Activated T-cell treated with anti-CD3 and anti-CD28 coated beads, Interleukin-2, amount 50 U/mL, for 72 hours (primary cell): Measurements from ENCODE around the gene MICALL1. TPM values are rescaled to one million over a fixed set of nuclear protein-coding genes. Genes with fewer than 3 reads are reported as not detected.

ENCODE experiments used
- ATAC-seq, 2 donors: fragments of 150-1000 bp; cut with Tn5 transposase; replicated peaks in 1 of 2; 2 replicates each; pipeline ENCODE4 v1.10.0; 2021; ENCODE audit warnings: moderate library complexity in 2 of 2, mild to moderate bottlenecking in 1 of 2
- DNase-seq, 2 donors: peaks; one replicate each; pipeline ENCODE4 v3.0.0; 2021 to 2022; ENCODE audit warnings: mixed read lengths in 1 of 2
- H3K27ac Mint-ChIP-seq: one replicate; pipeline ENCODE4 v1.8.0; 2022; ENCODE audit warnings: mild to moderate bottlenecking, moderate library complexity, mixed read lengths
- H3K27me3 Mint-ChIP-seq: one replicate; pipeline ENCODE4 v1.8.0; 2022; ENCODE audit warnings: low read depth, mixed read lengths
- H3K36me3 Mint-ChIP-seq, 2 donors: one replicate each; pipeline ENCODE4 v1.8.0; 2022; ENCODE audit warnings: mixed read lengths in 2 of 2, mild to moderate bottlenecking in 1 of 2; ENCODE audit not compliant: insufficient read depth in 2 of 2
- H3K4me1 Mint-ChIP-seq: one replicate; pipeline ENCODE4 v1.8.0; 2022; ENCODE audit warnings: low read depth, mixed read lengths
- H3K4me3 Mint-ChIP-seq, 2 donors: one replicate each; pipeline ENCODE4 v1.8.0; 2022; ENCODE audit warnings: mild to moderate bottlenecking in 2 of 2, mixed read lengths in 2 of 2, moderate library complexity in 2 of 2
- H3K9me3 Mint-ChIP-seq, 2 donors: one replicate each; pipeline ENCODE4 v1.8.0; 2022; ENCODE audit warnings: mixed read lengths in 2 of 2
- total RNA-seq, 2 donors: library from RNA; stranded (reverse); gene quantifications; one replicate each; pipeline ENCODE4 v1.2.3, GENCODE V29; 2022

Gene MICALL1, protein sequence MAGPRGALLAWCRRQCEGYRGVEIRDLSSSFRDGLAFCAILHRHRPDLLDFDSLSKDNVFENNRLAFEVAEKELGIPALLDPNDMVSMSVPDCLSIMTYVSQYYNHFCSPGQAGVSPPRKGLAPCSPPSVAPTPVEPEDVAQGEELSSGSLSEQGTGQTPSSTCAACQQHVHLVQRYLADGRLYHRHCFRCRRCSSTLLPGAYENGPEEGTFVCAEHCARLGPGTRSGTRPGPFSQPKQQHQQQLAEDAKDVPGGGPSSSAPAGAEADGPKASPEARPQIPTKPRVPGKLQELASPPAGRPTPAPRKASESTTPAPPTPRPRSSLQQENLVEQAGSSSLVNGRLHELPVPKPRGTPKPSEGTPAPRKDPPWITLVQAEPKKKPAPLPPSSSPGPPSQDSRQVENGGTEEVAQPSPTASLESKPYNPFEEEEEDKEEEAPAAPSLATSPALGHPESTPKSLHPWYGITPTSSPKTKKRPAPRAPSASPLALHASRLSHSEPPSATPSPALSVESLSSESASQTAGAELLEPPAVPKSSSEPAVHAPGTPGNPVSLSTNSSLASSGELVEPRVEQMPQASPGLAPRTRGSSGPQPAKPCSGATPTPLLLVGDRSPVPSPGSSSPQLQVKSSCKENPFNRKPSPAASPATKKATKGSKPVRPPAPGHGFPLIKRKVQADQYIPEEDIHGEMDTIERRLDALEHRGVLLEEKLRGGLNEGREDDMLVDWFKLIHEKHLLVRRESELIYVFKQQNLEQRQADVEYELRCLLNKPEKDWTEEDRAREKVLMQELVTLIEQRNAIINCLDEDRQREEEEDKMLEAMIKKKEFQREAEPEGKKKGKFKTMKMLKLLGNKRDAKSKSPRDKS
- total RNA-seq, result 10 to 100 TPM; 21.3 to 21.6 TPM

DNA sequence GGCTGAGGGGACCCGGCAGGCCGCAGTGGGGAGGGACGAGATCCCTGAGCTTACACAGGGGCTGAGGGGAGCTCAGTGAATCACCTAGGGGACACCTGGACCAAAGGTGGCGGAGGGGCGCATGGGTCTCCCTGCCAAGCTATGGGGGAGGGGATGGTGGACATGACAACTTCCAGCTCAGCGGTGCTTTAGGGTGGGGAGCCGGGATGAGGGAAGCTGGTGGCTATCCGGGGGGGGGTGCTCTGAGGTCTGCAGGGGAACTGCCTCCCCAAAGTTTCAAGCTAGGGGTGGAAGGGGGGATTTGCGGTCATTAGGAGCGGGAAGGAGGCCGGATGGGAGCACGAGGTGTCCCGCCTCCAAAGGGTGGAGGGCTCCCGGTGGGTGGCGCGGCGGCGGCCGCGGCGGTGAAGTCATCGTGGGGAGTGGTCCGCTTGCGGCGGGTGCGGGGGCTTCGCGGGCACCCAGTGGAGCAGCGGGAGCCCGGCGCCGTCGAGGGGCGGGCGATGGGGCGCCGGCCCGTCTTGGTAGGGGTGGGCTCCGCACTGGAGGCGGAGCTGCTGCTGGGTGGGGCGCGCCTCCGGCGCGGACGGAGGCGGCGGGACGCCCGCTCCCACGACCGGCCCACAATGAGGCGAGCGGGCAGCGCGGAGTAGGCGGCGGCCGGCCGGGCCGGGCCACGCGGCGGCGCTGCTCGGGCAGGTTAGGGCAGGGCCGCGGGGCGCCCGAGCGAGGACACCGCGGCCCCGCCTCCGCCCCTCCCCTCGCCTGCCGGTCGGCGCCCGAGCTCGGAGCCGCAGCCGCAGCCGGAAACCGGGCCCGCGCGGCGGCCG, at the start of gene MICALL1:
MICALL1 (plus strand) TSS at position 764 of the 830 bp plus-strand sequence. CDS start 126 bp downstream, outside the sequence.
- Mint-ChIP-seq H3K27me3 (no peaks in the 10 kb centered on the region), H3K36me3 (no peaks in the 10 kb centered on the region), H3K27ac (peak within 1 kb of the TSS; percentile 61), H3K4me3 (peak within 1 kb of the TSS; percentile 82 to 83), H3K4me1 (peaks cover 22% of the 10 kb centered on the region), H3K9me3 (no peaks in the 10 kb centered on the region)
- DNase-seq (peak; percentile 81 to 86), ATAC-seq (peak; percentile 93)

DNA sequence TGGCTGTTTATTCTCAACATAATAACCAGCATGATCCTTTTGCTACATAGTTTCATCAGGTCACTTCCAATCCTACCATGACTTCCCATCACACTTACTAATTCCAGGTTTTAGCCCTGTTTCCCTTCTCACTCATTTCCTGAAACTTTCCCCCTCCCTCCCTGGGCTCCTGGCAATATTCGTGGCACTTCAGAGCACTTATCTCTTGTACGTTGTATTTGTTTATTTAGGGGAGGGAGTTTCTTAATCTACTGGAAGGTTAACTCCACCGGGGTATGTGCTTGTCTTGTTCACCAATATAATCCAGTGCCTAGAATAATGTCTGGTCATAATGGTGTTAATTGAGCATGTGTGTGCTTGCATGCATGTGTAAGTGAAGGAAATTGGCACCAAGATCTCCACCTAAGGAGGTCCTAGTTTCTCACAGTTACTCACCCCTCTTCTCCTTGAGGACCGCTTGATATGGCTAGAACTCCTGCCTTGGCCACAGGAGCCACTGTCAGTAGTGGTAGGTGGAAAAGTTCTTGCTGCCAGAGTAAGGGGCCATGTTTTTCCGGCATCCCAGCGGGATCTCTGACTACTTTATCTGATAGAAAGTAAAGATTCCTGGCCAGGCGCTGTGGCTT, 45.2 kb upstream of the MICALL1 start:
- H3K27me3 Mint-ChIP-seq, result no peaks in the 10 kb centered on the region
- DNase-seq (no peak), ATAC-seq (no peak)
- H3K4me3 Mint-ChIP-seq, result no peak overlapping the region
- no peak overlapping the region for H3K27ac Mint-ChIP-seq
- H3K9me3 Mint-ChIP-seq, result no peaks in the 10 kb centered on the region
- H3K36me3 Mint-ChIP-seq, result peaks cover 7 to 41% of the 10 kb centered on the region in 2 donors
- H3K4me1 Mint-ChIP-seq, result peaks cover 15% of the 10 kb centered on the region

DNA sequence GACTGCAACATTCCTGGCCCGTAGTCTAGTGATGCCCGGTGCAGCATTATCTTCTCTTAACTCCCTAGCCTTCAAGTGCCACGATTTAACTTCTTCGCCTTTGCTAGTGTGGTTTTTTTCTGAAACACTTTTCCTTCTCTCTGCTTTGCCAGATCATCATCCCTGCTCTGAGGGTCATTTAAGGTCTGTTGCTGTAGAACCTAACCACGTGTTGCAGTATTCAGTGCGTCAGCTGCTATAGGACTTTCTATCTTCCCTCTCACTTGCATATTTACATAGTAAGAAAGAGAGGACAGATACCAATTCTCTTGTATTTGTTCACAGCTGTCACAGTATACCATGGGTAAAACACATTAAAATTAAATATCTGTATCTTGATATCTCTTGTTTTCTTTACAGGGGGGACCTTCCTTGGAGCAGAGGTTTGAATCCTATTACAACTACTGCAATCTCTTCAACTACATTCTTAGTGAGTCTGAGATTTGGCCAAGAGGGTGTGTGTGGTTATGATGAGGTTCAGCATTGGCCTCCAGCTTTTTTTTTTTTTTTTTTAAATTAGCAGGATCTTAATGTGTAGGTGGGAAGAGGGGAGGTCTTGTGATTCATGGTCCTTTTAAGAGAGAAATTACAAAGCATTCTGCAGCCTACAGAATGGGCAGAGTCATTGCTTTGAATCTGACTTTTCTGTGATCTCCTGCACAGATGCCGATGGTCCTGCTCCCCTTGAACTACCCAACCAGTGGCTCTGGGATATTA, 43.3 kb upstream of the MICALL1 start:
- no peak overlapping the region for H3K4me3 Mint-ChIP-seq
- H3K9me3 Mint-ChIP-seq, result no peaks in the 10 kb centered on the region
- H3K27ac Mint-ChIP-seq, result no peak overlapping the region
- H3K36me3 Mint-ChIP-seq, result peaks cover 8 to 36% of the 10 kb centered on the region in 2 donors
- DNase-seq (no peak), ATAC-seq (peak in 1 of 2 donors; percentile 15)
- H3K27me3 Mint-ChIP-seq, result no peaks in the 10 kb centered on the region
- peaks cover 15% of the 10 kb centered on the region for H3K4me1 Mint-ChIP-seq

DNA sequence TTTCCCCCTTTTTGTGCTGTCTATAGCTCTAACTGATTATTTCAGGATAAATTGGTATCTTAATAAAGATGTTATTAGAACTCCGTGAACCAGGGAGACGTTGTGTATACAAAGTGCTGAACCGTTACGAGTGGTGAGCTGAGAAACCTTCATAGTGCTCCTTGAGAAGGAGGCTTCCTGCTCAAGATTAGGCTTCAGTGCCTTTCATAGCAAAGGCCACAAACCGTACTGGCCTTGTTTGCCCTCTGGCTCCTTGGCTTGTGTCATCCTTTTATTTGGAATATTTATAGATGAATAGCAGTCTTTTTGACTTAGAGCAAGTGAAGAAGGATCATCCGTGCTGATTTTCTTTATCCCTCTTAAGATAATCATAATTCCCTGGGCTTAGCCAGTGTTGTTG, 40.6 kb upstream of the MICALL1 start:
- Mint-ChIP-seq H3K9me3 (no peaks in the 10 kb centered on the region), H3K27ac (no peak overlapping the region), H3K4me3 (no peak overlapping the region), H3K27me3 (no peaks in the 10 kb centered on the region), H3K36me3 (peaks cover 9 to 28% of the 10 kb centered on the region in 2 donors), H3K4me1 (peaks cover 7% of the 10 kb centered on the region)
- DNase-seq (no peak), ATAC-seq (no peak)

DNA sequence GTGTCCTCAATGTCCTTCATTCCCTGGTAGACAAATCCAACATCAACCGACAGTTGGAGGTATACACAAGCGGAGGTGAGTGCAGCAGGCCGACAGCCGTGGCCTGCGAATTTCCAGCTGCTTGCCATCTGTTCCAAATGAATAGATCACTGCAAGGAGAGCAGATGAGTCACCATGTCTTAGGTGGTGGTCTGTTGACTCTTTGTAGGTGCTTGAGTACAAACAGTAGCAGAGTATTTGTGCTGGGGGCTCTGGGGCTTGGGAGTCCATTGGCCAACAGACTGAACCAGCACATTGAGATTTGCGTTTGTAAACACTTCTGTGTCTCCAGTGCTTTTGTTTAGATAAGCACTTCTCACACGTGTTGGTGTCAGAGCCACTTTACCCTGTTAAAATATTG, 35.8 kb upstream of the MICALL1 start:
- no peak overlapping the region for H3K27ac Mint-ChIP-seq
- H3K9me3 Mint-ChIP-seq, result no peaks in the 10 kb centered on the region
- no peak overlapping the region for H3K4me3 Mint-ChIP-seq
- peaks cover 11 to 19% of the 10 kb centered on the region in 2 donors for H3K36me3 Mint-ChIP-seq
- no peaks in the 10 kb centered on the region for H3K4me1 Mint-ChIP-seq
- ATAC-seq (no peak), DNase-seq (no peak)
- H3K27me3 Mint-ChIP-seq, result no peaks in the 10 kb centered on the region

DNA sequence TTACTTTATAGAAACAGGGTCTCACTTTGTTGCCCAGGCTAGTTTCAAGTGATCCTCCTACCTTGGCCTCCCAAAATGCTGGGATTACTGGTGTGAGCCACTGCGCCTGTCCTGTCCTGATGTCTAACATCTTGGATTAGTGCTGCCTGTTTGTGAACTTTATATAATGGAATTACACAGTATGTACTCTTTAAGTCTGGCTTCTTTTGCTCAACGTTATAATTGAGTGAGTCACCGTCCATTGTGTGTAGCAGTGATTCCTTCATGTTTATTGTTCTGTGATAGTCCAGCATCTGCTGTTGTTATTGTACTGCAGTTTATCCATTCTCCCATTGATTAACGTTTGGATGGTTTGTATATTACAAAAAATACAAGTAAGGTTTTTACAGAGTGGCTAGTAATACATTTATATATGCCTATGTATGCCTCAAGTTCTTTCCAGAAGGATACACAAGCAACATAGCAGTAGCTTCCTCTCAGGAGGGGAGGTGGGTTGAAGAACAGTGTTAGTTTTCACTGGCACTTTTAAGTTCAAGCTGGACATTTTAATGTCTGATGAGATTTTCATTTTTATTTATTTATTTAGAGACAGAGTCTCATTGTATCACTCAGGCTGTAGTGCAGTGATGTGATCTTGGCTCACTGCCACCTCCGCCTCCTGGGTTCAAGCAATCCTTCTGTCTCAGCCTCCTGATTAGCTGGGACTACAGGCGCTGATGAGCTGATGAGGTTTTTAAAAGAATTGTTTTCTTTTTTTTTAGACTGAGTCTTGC, 25.2 kb upstream of the MICALL1 start:
- Mint-ChIP-seq H3K9me3 (no peaks in the 10 kb centered on the region), H3K27me3 (no peaks in the 10 kb centered on the region), H3K36me3 (peaks cover 9 to 21% of the 10 kb centered on the region in 2 donors), H3K27ac (no peak overlapping the region), H3K4me3 (no peak overlapping the region), H3K4me1 (no peaks in the 10 kb centered on the region)
- no peak for ATAC-seq
- no peak for DNase-seq

DNA sequence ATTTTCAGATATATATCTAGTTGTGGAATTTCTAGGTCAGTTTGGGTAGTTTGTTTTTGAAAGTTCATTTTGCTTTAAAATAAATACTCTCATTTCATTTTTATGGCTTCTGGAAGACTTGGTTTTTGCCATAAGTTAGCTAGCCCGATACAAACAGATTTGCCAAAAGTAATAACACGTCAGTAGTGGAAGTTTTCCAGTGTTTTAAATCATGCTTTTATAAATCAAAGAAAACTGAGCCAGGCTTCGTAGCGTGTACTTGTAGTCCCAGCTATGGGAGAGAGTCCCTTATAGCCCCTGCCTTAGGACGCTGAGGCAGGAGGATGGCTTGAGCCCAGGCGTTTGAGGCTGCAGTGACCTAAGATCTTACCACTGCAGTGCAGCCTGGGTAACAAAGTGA, 21.7 kb upstream of the MICALL1 start:
- Mint-ChIP-seq H3K9me3 (no peaks in the 10 kb centered on the region), H3K4me1 (no peaks in the 10 kb centered on the region), H3K27ac (peak overlapping the region; percentile 61), H3K36me3 (peaks cover 6 to 24% of the 10 kb centered on the region in 2 donors), H3K27me3 (no peaks in the 10 kb centered on the region), H3K4me3 (no peak overlapping the region)
- DNase-seq, result no peak
- no peak for ATAC-seq

DNA sequence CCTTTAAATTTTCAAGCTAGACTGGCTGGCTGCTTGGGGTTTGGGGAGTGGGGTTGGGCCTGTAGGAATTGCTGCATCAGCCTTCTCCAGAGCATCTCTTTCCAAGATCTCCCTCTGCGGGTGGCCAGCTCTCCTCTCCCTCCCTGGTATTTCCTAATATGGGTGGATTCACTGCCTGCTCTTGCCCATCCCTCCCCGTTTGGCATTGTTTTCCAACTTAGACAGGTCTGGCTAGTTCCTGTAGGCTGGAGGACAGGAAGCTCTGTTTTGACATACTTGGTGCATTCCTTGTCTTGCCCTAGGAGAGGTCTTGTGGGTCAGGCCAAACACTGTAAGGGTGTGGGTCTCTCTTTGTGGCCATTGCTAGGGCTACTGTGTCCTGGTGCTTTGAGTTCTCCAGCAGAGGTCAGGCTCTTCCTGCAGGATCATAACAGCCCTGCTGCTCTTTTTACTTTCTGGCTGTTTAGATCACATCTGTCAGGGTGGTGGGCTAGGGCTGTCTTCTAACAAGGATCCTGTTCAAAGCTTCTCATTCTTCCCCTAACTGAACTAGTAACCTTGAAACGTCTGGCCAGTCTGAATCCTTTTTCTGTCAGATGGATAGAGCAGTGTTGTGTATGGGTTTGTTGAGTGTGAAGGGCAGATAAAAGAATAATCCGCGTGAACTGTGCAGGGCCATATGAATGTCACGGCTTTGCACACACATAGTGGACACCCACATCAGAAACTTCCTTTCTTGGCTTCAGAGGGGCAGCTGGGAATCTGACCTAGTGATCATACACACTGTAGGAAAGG, 18.3 kb upstream of the MICALL1 start:
- Mint-ChIP-seq H3K4me3 (no peak overlapping the region), H3K27ac (no peak overlapping the region), H3K27me3 (no peaks in the 10 kb centered on the region), H3K9me3 (no peaks in the 10 kb centered on the region), H3K4me1 (no peaks in the 10 kb centered on the region), H3K36me3 (peaks cover 6 to 24% of the 10 kb centered on the region in 2 donors)
- ATAC-seq (no peak), DNase-seq (no peak)

DNA sequence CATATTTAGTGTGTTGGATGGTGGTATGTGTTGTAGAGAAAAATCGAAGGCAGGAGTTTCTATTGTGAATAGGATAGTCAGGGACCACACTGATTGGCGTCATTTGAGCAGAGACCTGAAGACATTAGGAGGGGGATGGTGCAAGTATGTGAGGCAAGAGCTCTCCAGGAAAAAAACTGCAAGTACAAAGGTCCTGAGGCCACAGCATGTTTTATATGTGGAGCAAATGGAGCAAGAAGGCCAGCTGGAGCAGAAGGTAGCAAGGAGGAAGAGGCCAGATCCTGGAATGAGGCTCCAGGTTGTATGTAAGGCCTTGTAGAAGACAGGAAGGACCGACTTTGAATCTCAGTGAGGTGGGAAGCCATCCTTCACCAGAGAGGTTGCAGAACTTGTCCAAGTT, 14.2 kb upstream of the MICALL1 start:
- ATAC-seq (no peak), DNase-seq (no peak)
- Mint-ChIP-seq H3K4me1 (peaks cover 24% of the 10 kb centered on the region), H3K27me3 (no peaks in the 10 kb centered on the region), H3K27ac (no peak overlapping the region), H3K36me3 (peaks cover 2 to 17% of the 10 kb centered on the region in 2 donors), H3K9me3 (no peaks in the 10 kb centered on the region), H3K4me3 (no peak overlapping the region)

DNA sequence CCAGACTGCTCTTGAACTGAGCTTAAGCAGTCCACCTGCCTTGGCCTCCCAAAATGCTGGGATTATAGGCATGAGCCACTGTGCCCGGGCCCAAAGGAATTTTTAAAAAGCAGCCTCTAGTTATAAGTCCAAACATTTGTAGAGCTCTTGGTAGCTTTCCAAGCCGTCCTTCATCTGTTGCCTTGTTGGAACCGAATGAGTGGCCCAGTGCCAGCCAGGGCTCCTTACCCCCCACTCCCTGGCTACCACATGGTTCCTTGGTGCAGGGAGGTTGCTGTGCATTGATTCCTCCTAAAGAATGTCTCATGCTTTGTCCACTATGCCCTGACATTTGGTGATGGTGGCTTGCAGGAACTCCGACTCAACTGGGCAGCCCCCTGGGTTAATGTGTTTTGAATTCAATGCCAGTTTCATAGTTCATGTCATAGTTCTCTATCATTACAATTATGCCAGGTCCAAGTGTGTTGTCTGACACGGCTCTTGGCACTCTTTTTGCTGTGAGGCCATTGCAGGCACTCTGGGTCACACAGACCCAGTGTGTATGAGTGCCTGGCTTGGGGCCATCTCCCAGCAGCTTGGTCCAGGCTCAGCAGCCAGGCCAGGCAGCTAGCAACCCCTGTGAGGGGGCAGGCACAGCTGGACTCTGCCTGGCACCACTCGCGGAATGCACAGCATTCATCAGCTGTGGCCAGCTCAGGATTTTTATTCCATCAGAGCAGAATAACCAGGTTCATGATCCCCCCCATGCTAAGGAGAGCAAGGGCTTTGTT, 13.3 kb upstream of the MICALL1 start:
- DNase-seq (no peak), ATAC-seq (no peak)
- Mint-ChIP-seq H3K27ac (no peak overlapping the region), H3K4me1 (peaks cover 27% of the 10 kb centered on the region), H3K36me3 (peaks cover 2 to 13% of the 10 kb centered on the region in 2 donors), H3K4me3 (no peak overlapping the region), H3K27me3 (no peaks in the 10 kb centered on the region), H3K9me3 (no peaks in the 10 kb centered on the region)
